ENCODE results near the gene NME5. TPM values are rescaled to one million over a fixed set of nuclear protein-coding genes. Genes with fewer than 3 reads are reported as not detected.
"Not testable (repeated sequence)": the region's sequence is repeated elsewhere in the genome, so short reads cannot be mapped to it uniquely, and the experiment has no call there.

The NME5 gene
- total and polyA plus RNA-seq, 3 donors from 2014 or later: 22.4 to 129 (median 35.1) TPM

DNA sequence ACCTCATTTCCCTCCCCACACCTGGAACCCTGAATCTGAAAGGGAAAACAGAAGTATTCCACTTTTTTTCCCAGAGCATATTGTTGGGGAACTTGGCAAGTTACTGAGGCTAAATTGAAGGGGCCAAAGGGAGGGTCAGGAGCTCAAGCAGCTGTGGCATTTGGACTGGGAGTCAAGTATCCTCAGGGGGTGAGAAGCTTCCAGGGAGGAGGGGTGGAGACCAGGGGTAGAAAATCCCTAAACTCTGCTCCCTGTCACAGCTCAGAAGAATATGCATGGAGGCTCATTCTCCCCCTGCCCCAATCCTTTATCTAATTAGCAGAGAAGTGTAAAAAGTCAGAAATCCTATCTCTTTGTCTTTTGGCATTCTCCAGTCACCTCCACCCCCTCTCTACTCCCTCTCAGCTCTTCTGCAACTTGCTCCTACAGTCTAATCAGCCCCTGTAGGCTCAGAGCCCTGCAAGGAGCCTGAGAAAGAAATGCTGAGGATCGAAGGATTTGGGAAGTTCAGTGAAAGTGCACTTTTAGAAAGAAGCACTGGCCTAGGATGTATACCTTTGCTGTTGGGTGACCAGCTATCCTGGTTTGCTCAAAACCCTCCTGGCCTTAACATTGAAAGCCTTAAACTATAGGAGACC lies 61.1 kb downstream of the NME5 start:
- intact Hi-C loops (cut with DNase I; ENCODE audit: low total_unique reads): no loop called here
- 50 to 71% methylated on average over 1 of the region's 1 CpG for WGBS, 2 donors

DNA sequence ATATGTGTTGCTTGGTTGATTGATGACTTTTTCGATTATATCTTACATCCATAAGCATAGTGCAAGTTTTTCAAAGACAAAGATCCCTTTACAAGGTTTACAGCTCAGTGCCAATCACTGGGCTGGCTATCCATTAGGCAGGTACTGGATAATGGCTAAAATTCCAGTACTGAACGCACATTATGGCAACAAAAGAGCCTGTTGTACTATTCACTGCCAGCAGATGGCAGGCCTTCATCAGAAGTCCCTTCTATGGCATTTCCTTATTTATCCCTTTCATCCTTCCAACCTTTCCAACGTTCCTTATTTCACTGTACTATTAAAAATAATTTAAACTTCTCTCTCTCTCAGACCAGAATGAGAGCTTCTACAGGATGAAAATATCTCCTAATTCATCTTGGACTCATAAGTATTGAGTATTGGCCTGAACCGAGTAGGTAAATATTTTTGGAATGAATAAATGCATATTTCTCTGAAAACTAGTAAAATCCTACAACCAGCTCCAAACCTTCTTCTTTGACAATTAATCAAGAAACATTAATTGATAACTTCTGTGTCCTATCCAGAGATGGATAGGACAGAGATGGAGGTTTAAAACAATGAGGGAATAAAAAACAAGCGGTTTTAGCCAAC lies 62.0 kb downstream of the NME5 start:
- intact Hi-C loops (cut with DNase I; ENCODE audit: low total_unique reads): no loop called here
- TF ChIP-seq, protein P1, sequence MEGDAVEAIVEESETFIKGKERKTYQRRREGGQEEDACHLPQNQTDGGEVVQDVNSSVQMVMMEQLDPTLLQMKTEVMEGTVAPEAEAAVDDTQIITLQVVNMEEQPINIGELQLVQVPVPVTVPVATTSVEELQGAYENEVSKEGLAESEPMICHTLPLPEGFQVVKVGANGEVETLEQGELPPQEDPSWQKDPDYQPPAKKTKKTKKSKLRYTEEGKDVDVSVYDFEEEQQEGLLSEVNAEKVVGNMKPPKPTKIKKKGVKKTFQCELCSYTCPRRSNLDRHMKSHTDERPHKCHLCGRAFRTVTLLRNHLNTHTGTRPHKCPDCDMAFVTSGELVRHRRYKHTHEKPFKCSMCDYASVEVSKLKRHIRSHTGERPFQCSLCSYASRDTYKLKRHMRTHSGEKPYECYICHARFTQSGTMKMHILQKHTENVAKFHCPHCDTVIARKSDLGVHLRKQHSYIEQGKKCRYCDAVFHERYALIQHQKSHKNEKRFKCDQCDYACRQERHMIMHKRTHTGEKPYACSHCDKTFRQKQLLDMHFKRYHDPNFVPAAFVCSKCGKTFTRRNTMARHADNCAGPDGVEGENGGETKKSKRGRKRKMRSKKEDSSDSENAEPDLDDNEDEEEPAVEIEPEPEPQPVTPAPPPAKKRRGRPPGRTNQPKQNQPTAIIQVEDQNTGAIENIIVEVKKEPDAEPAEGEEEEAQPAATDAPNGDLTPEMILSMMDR (IDR thresholded peaks at IDR 0.05): peak; percentile 67 to 84 (median 82)
- no peak for TF ChIP-seq POLR2A (IDR thresholded peaks at IDR 0.05)
- no peak overlapping the region for H3K27ac ChIP-seq
- WGBS, 2 donors: 32 to 35% methylated on average over 5 of the region's 5 CpGs
- peak; percentile 84 for DNase-seq
- H3K4me3 ChIP-seq: no peak overlapping the region
- H3K36me3 ChIP-seq (ENCODE audit: low read depth, missing control alignments): no peaks in the 10 kb centered on the region
- no peaks in the 10 kb centered on the region for H3K4me1 ChIP-seq
- H3K27me3 ChIP-seq: no peaks in the 10 kb centered on the region
- H3K9me3 ChIP-seq: no peaks in the 10 kb centered on the region

More for the DNA sequence above, 61.1 kb downstream of the NME5 start:
- TF ChIP-seq, protein P1 (IDR thresholded peaks at IDR 0.05): no peak
- no peak for TF ChIP-seq POLR2A (IDR thresholded peaks at IDR 0.05)
- Histone ChIP-seq H3K27ac (no peak overlapping the region), H3K9me3 (no peaks in the 10 kb centered on the region), H3K27me3 (no peaks in the 10 kb centered on the region), H3K4me1 (no peaks in the 10 kb centered on the region), H3K4me3 (no peak overlapping the region), H3K36me3 (ENCODE audit: low read depth, missing control alignments) (no peaks in the 10 kb centered on the region)
- no peak for DNase-seq

DNA sequence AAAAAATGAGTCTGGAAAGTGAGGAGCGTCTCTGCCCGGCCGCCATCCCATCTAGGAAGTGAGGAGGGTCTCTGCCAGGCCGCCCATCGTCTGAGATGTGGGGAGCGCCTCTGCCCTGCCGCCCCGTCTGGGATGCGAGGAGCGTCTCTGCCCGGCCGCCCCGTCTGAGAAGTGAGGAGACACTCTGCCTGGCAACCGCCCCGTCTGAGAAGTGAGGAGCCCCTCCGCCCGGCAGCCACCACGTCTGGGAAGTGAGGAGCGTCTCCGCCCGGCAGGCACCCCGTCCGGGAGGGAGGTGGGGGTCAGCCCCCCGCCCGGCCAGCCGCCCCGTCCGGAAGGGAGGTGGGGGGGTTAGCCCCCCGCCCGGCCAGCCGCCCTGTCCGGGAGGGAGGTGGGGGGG lies 69.2 kb downstream of the NME5 start:
- DNase-seq; intact Hi-C loops (cut with DNase I; ENCODE audit: low total_unique reads): not testable (repeated sequence)

DNA sequence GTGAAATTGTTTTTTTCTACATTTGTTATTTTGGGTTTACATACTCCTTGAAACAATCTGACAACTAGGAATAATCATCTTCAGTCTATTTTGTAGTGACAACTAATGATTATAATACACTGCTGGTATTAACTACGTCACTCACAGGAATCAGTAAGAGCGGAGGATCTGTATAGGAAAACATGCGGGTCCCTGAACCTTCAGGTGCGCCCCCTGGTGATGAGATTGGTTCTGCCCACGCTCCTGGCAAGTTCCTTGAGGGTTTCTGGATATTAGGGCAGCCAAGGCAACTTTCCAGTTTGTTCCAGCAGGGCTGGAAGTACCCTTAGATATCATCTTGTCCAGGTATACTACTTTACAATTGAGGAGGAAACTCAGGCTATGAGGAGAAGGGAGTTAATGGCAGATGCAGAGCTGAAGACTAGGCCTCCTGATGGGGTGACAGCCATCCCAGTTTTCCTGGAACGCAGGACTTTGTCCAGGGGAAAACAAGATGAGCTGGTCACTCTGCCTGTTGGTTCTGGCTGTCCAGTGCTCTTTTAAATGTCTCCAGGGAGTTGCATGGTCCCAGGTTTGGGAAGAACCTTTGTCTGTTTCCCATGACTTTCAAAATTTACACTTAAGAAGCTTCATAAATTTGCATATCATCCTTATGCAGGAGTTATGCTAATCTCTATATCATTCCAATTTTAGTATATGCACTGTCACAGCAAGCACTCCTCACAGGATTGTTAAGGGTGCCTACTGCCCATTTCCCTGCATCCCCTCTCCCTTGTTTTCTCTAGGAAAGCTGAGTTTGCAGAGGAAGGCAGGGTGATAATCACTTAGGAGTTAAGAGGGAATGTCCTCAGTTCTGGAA lies 70.3 kb downstream of the NME5 start:
- no peaks in the 10 kb centered on the region for H3K9me3 ChIP-seq
- peaks cover 10% of the 10 kb centered on the region for H3K4me1 ChIP-seq
- H3K27me3 ChIP-seq: no peaks in the 10 kb centered on the region
- peak overlapping the region; percentile 47 to 58 for H3K27ac ChIP-seq
- TF ChIP-seq, protein P1 (IDR thresholded peaks at IDR 0.05): peak; percentile 50 to 74 (median 62)
- TF ChIP-seq POLR2A (IDR thresholded peaks at IDR 0.05): no peak
- H3K36me3 ChIP-seq (ENCODE audit: low read depth, missing control alignments): no peaks in the 10 kb centered on the region
- peak overlapping the region; percentile 1 to 39 for H3K4me3 ChIP-seq
- intact Hi-C loops (cut with DNase I; ENCODE audit: low total_unique reads): no loop called here
- peak; percentile 89 for DNase-seq
- WGBS, 2 donors: 28 to 40% methylated on average over 6 of the region's 6 CpGs

More for the DNA sequence above, 69.2 kb downstream of the NME5 start:
- not testable (repeated sequence) for H3K36me3 ChIP-seq (ENCODE audit: low read depth, missing control alignments); H3K9me3 ChIP-seq; H3K4me1 ChIP-seq; H3K27me3 ChIP-seq; H3K4me3 ChIP-seq; H3K27ac ChIP-seq
- 88% methylated on average over 11 of the region's 32 CpGs; no CpG with 5 or more reads in 1 of the 2 donors for WGBS, 2 donors

DNA sequence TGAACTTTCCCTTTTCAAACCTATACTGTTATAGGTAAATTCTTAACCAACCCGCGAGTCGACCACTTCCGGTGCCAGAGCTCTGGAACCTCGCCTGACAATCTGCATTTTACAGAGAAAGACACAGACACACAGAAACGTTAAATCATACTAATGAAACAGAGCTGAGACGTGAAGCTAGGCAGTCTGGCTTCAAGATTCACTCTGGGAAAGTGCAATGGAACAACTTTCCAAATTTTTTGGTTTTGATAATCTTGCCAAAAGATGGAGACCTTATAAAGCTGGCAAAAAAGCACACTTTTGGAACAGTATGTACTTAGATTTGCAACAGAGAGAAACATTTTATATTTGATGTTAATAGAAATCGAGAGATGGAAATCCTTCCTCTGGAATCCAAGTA lies 71.3 kb downstream of the NME5 start:
- no peak for DNase-seq
- WGBS, 2 donors: 24% methylated on average over 8 of the region's 8 CpGs
- Histone ChIP-seq H3K9me3 (no peaks in the 10 kb centered on the region), H3K27me3 (no peaks in the 10 kb centered on the region), H3K4me1 (peaks cover 10% of the 10 kb centered on the region), H3K27ac (peak overlapping the region; percentile 44 to 60), H3K4me3 (peak overlapping the region in 1 of 2 donors; percentile 39), H3K36me3 (ENCODE audit: low read depth, missing control alignments) (no peaks in the 10 kb centered on the region)
- TF ChIP-seq, protein P1 (IDR thresholded peaks at IDR 0.05): no peak
- TF ChIP-seq POLR2A (IDR thresholded peaks at IDR 0.05): no peak
- intact Hi-C loops (cut with DNase I; ENCODE audit: low total_unique reads): no loop called here

Measured in testis (tissue), 3 donors.